Measurements from ENCODE around the gene HIPK2.
A peak's percentile ranks its signal among the peaks of the same experiment; 100 is the strongest.

The HIPK2 gene

GRCh38 chr7:139713061-139713460 is 64.7 kb downstream of the HIPK2 start:
- DNase-seq, result no peak

- no peak for DNase-seq
These were observed 65.6 kb downstream of the HIPK2 start for GRCh38 chr7:139711991-139712743.

- no peak for DNase-seq
These were observed 67.8 kb downstream of the HIPK2 start for GRCh38 chr7:139710036-139710435.

- DNase-seq, result no peak
These were observed 68.3 kb downstream of the HIPK2 start for GRCh38 chr7:139709485-139709884.

GRCh38 chr7:139708541-139708940 is 69.3 kb downstream of the HIPK2 start:
- no peak for DNase-seq

GRCh38 chr7:139706837-139707236 is 71.0 kb downstream of the HIPK2 start:
- DNase-seq, result no peak

DNA sequence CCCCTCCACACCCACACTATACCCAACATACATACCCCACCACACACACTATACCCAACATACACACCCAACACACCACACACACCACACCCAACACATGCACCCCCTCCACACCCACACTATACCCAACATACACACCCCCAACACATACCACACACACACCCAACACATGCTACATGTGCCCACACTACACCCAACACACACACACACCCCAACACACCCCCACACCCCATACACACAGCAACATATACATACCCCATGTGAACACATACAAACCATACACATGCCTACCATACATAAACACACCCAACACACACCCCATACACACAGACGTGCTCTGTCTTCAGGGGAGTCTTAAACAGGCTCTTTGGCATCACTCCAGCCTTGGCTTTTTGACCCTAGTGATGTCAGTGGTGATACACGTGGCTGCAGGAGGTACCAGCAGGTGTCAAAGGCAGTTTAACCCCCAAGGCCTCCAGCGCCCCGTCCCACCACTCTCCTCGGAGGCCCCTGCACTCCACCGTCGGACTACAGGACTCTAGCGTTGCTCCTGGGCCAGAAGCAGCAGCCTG is 73.4 kb downstream of the HIPK2 start:
- DNase-seq, result no peak

DNA sequence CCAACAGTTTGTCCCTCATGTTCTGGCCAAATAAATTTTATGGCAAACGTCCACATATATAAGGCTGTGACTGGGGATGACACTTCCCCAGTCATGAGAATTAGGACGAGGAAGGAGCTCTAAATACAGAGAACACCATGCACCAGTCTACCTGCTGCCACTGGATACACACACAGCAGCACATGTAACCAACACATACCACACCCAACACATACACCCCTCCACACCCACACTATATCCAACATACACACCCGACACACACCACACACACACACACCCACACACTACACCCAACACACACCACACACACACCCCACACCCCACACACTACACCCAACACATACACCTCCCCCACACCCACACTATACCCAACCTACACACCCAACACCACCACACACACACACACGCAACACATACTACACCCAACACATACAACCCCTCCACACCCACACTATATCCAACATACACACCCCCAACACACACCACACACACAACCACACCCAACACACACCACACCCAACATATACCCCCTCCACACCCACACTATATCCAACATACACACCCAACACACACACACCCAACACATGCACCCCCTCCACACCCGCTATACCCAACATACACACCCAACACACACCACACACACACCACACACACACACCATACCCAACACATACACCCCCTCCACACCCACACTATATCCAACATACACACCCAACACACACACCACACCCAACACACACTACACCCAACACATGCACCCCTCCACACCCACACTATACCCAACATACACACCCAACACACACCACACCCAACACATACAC is 74.1 kb downstream of the HIPK2 start:
- no peak for DNase-seq

GRCh38 chr7:139702811-139703486 is 74.8 kb downstream of the HIPK2 start:
- DNase-seq, result no peak

DNA sequence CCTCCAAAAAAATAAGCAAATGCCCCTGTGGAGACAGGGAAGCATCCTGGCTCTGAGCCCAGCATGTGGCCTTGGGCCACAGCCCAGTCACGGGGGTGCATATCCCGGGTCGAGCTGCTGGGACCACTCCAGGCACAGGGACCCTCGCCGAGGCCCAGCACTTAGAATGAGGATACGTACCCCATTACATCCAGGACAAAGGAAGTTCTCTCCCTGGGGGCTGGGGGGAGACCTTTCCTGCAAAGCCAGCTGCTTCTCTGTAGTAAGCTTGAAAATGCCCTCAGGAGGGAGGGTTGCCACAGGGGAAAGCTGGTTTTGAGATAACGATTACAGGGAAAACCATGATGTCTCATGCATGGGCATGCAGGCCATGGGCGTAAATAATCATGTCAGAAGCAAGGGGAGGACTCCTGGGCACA is 75.5 kb downstream of the HIPK2 start:
- no peak for DNase-seq

- DNase-seq, result no peak
These were observed 75.9 kb downstream of the HIPK2 start for GRCh38 chr7:139701908-139702307.

DNA sequence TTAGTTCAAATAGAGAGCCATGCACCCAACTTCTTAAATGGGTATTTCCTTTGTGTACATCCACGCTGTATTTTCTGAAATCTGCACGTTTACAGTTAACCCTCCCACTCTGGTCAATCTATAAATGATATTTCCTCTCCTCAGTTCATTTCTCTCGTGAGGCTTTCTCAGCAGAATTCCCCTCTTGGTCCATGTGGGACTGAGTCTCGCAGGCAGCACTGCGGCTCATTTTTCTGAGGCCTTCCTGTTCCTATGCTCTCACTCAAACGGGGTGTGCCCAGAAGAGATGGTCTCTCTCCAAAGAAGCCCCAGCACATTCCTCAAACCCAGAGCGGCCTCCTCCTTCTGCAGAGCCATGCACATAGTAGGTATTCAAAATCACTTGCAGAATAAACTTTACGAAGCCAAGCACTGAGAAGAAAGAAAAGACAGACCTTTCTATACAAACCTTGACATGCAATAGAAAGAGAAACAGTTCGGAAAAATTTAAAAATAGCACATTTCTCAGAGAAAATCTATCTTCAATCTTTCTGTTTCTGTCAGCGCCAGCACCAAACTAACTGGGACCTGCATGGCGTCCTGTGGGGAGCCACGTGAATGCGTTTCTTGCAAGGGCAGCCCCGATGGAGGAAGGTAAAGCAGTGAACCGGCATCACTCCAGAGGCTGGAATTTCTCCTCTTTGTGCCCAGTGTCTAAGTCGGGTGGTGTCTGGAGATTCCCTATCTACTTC is 77.1 kb downstream of the HIPK2 start:
- DNase-seq, result no peak

- DNase-seq, result peak; percentile 2
These were observed 77.9 kb downstream of the HIPK2 start for GRCh38 chr7:139699640-139700504.

DNA sequence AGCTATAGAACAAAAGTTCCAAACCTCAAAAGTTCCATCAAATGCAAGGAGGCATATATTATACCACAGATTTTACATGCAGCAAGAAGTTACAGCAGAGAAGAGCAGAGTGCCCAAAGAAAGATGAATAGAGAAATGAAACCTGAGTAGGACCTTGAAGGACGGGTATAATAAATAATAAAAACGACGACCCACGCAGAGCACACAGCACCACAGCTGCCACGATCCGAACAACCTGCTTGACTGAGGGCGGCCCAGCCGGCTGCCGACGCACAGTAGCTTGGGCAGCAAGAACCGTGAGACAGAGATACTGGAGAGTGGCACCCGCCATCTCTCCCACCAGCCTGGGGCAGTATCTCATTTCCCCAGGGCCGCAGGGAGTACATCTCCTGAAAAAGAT is 79.0 kb downstream of the HIPK2 start:
- peak; percentile 27 for DNase-seq

DNA sequence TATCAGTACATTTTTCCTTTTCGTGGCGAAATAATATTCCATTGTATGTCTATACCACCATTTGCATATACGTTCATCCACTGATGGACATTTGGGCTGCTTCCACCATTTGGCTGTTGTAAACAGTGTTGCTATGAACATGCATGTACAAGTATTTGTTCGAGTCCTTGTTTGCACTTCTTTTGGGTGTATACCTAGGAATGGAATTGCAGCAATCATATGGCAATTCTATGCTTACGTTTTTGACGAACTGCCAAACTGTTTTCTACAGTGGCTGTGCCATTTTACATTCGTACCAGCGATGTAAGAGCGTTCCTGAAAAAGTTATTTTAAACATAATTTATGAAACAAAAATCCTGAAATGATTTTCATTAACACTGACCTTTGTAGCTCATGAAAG is 79.5 kb downstream of the HIPK2 start:
- no peak for DNase-seq

- DNase-seq, result no peak
These were observed 80.7 kb downstream of the HIPK2 start for GRCh38 chr7:139697056-139697455.

- peak; percentile 81 for DNase-seq
These were observed 81.2 kb downstream of the HIPK2 start for GRCh38 chr7:139696552-139696951.

DNA sequence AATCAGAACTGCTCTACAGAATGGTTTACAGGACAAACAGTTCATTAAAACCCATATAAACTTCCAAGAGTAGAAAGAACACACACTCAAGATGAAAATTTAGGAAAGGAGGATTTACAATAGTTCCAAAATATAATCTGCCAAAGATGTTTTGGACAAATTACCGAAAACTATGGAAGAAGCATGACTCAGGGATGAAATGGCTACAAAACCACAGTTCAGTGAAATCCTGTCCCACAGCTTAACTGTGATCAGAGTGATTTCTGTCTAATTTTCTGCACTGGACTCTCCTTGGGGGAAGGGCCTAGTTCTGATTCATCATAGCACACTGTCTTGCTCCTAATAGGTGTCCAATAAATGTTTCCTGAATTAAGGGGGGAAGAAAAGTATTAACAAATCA is 82.2 kb downstream of the HIPK2 start:
- no peak for DNase-seq

DNA sequence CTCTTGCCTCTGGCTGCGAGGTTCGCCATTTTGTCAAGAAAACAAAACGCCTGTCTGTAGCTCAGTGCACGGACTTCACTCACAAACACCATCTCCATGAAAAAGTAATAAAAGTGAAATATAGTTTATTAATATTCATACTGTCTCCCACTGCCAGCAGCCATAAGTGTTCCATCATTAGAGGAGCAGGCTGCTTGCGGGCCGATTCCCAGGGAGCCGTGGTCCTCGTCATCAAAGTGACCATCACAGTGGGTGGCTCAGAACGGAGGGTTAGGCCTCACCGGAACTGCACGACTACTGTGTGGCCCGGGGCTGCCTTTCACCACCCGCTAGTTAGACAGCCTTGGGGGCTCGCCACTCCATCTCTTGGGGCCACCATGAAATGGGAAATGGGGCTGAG is 82.7 kb downstream of the HIPK2 start:
- no peak for DNase-seq

- no peak for DNase-seq
These were observed 83.5 kb downstream of the HIPK2 start for GRCh38 chr7:139694389-139694676.

- DNase-seq, result no peak
These were observed 84.0 kb downstream of the HIPK2 start for GRCh38 chr7:139693651-139694388.

Measured in MV-4-11 (cell line).